WTC11 (cell line): ENCODE measurements around the gene ALOX15B. TPM values are rescaled to one million over a fixed set of nuclear protein-coding genes. Genes with fewer than 3 reads are reported as not detected.

Experiments used
- ATAC-seq: fragments of 200-7000 bp; cut with Tn5 transposase; 2 replicates; pipeline ENCODE4 v1.10.0; 2021; ENCODE audit warnings: mild to moderate bottlenecking, moderate library complexity
- CTCF ChIA-PET: fragments of 300-600 bp; sonication (Branson Sonifier 250); formaldehyde crosslinking; loops from one replicate; lab custom pipeline; 2021; ENCODE audit warnings: antibody characterized with exemption; lab: Charles Lee
- POLR2A ChIA-PET: fragments of 350-600 bp; sonication (Branson Sonifier 250); formaldehyde crosslinking; loops from one replicate; lab custom pipeline; 2021; ENCODE audit warnings: antibody characterized with exemption; lab: Charles Lee
- DNase-seq: peaks from one replicate; pipeline ENCODE4 v3.0.0; 2021; ENCODE audit warnings: low spot score
- H3K27ac Mint-ChIP-seq: 2 replicates; pipeline ENCODE4 v1.8.0; 2021; ENCODE audit warnings: mixed read lengths
- H3K27me3 Mint-ChIP-seq: 2 replicates; pipeline ENCODE4 v1.8.0; 2021; ENCODE audit warnings: low read depth, mild to moderate bottlenecking, moderate library complexity, mixed read lengths
- H3K36me3 Mint-ChIP-seq: 2 replicates; pipeline ENCODE4 v1.8.0; 2021; ENCODE audit warnings: mixed read lengths
- H3K4me1 Mint-ChIP-seq: 2 replicates; pipeline ENCODE4 v1.8.0; 2022; ENCODE audit warnings: mixed read lengths
- H3K4me3 Mint-ChIP-seq: 2 replicates; pipeline ENCODE4 v1.8.0; 2021; ENCODE audit warnings: mild to moderate bottlenecking, moderate library complexity, mixed read lengths
- H3K9me3 Mint-ChIP-seq: 2 replicates; pipeline ENCODE4 v1.8.0; 2021; ENCODE audit warnings: mixed read lengths
- GTF2I ChIP-seq: fragments of 250-450 bp; sonication (Bioruptor Pico); conservative IDR thresholded peaks from 2 replicates; pipeline ENCODE4 v1.4.0; 2021; ENCODE audit warnings: mild to moderate bottlenecking
- KAT7 ChIP-seq: sonication (generic); formaldehyde crosslinking; IDR thresholded peaks from 2 replicates; pipeline ENCODE4 v1.8.1; 2023; ENCODE audit warnings: missing genetic modification reagents, mild to moderate bottlenecking, borderline replicate concordance
- NR3C1 ChIP-seq: sonication (generic); formaldehyde crosslinking; conservative IDR thresholded peaks from 2 replicates; pipeline ENCODE4 v1.8.1; 2023; ENCODE audit warnings: low read depth, mild to moderate bottlenecking, missing genetic modification reagents
- OVOL2 ChIP-seq: fragments of 250-450 bp; sonication (Bioruptor Pico); IDR thresholded peaks from 2 replicates; pipeline ENCODE4 v1.9.0; 2021; ENCODE audit warnings: mild to moderate bottlenecking, borderline replicate concordance
- SMAD3 ChIP-seq: sonication (generic); formaldehyde crosslinking; IDR thresholded peaks from 2 replicates; pipeline ENCODE4 v1.8.0; 2022; ENCODE audit warnings: missing genetic modification reagents, mild to moderate bottlenecking, borderline replicate concordance
- TP53 ChIP-seq: sonication (generic); formaldehyde crosslinking; IDR thresholded peaks from 2 replicates; pipeline ENCODE4 v1.8.1; 2023; ENCODE audit warnings: mild to moderate bottlenecking, missing genetic modification reagents
- ZNF121 ChIP-seq: sonication (generic); formaldehyde crosslinking; IDR thresholded peaks from 2 replicates; pipeline ENCODE4 v1.8.0; 2023; ENCODE audit warnings: missing genetic modification reagents
- total RNA-seq: library from RNA; stranded (reverse); gene quantifications from 3 replicates; pipeline ENCODE4 v1.2.3, GENCODE V29; 2021
- TF ChIP-seq, protein P1 (sequence below): sonication (generic); formaldehyde crosslinking; conservative IDR thresholded peaks from 2 replicates; pipeline ENCODE4 v1.8.1; 2022; ENCODE audit warnings: mild to moderate bottlenecking, missing genetic modification reagents
- TF ChIP-seq, protein P2 (sequence below): sonication (generic); formaldehyde crosslinking; IDR thresholded peaks from 2 replicates; pipeline ENCODE4 v1.8.1; 2023; ENCODE audit warnings: mild to moderate bottlenecking, missing genetic modification reagents
- TF ChIP-seq, protein P3 (sequence below): fragments of 250-450 bp; sonication (Bioruptor Pico); IDR thresholded peaks from 2 replicates; pipeline ENCODE4 v1.9.0; 2021; ENCODE audit warnings: mild to moderate bottlenecking
- TF ChIP-seq, protein P4 (sequence below): fragments of 250-450 bp; sonication (Bioruptor Pico); IDR thresholded peaks from 2 replicates; pipeline ENCODE4 v1.9.0; 2021; ENCODE audit warnings: moderate library complexity, mild to moderate bottlenecking, inconsistent platforms, borderline replicate concordance
- TF ChIP-seq, protein P5 (sequence below): sonication (generic); formaldehyde crosslinking; IDR thresholded peaks from 2 replicates; pipeline ENCODE4 v1.8.0; 2023; ENCODE audit warnings: missing genetic modification reagents, mild to moderate bottlenecking, borderline replicate concordance
- TF ChIP-seq, protein P6 (sequence below): sonication (generic); formaldehyde crosslinking; IDR thresholded peaks from 2 replicates; pipeline ENCODE4 v1.8.1; 2023; ENCODE audit warnings: mild to moderate bottlenecking, moderate library complexity, missing genetic modification reagents
- TF ChIP-seq, protein P7 (sequence below): sonication (generic); formaldehyde crosslinking; IDR thresholded peaks from 2 replicates; pipeline ENCODE4 v1.8.1; 2022; ENCODE audit warnings: mild to moderate bottlenecking, missing genetic modification reagents, moderate library complexity, borderline replicate concordance
- TF ChIP-seq, protein P8 (sequence below): sonication (generic); formaldehyde crosslinking; IDR thresholded peaks from 2 replicates; pipeline ENCODE4 v1.8.0; 2022; ENCODE audit warnings: mild to moderate bottlenecking, missing genetic modification reagents
- TF ChIP-seq, protein P9 (sequence below): sonication (generic); formaldehyde crosslinking; IDR thresholded peaks from 2 replicates; pipeline ENCODE4 v1.8.1; 2022; ENCODE audit warnings: mild to moderate bottlenecking, moderate library complexity, missing genetic modification reagents

Gene ALOX15B
- total RNA-seq, 1 experiment from 2014 or later, result 0.22 TPM

DNA sequence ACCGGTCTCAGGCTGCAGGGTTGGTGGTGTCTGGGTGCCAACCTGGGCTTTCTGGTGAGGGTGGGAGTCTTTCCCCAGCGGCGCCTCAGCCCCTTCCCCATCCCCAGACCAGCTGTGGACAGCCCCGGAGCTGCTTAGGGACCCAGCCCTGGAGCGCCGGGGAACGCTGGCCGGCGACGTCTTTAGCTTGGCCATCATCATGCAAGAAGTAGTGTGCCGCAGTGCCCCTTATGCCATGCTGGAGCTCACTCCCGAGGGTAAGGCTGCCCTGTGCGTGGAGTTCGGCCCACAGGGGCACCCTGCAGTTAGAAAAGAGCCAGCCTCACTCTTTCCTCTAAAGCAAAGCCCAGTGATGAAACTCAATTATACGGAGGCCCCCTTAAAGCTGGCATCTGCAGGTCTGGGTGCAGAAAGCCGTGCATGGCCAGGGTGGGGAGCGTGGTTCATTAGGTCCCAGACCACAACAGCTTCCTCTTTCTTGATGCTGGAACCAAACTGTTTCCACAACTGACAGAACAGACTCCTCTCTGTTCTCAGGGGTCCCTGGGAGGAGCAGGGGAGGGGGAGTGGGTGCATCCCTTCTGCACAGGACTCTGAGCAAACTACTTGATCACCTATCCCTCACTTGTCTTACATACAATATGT, 25.7 kb upstream of the ALOX15B start (continued):
- TF ChIP-seq, protein P1, sequence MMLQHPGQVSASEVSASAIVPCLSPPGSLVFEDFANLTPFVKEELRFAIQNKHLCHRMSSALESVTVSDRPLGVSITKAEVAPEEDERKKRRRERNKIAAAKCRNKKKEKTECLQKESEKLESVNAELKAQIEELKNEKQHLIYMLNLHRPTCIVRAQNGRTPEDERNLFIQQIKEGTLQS (CRISPR knock-in tag), result no peak
- TF ChIP-seq, protein P2, sequence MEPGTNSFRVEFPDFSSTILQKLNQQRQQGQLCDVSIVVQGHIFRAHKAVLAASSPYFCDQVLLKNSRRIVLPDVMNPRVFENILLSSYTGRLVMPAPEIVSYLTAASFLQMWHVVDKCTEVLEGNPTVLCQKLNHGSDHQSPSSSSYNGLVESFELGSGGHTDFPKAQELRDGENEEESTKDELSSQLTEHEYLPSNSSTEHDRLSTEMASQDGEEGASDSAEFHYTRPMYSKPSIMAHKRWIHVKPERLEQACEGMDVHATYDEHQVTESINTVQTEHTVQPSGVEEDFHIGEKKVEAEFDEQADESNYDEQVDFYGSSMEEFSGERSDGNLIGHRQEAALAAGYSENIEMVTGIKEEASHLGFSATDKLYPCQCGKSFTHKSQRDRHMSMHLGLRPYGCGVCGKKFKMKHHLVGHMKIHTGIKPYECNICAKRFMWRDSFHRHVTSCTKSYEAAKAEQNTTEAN (CRISPR knock-in tag), result no peak

DNA sequence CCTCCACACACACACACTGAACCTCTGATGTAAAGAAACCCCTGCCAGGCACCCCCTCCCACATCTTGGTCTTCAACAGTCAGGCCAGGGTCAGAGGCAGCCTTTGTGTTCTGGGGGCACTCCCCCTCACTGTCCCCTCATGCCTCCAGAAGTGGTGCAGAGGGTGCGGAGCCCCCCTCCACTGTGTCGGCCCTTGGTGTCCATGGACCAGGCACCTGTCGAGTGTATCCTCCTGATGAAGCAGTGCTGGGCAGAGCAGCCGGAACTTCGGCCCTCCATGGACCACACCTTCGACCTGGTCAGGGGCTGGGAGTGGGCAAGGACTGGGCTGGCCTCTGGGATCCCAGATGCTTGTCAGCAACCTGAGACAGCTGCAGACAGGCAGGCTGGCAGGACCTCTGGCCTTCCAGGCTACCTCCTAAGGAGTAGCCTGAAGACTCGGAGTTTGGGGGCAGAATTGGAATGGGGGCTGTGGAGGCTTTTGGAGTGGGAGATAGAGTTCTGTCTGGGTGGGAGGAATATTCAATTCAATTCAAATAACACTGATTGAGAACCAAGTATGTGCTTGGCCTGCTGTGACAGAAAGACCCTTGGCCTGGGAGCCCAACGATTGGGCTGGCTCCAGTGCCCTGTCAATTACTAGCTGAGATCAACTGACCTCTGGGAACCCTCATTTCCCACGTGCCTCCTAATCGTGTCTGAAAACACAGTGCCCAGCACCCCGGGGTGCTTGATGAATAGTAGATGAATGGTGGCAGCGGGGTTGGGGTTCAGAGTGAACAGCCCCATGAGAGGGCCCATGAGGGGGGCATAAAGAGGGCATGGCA, 24.9 kb upstream of the ALOX15B start:
- ChIA-PET POLR2A (no interaction called here), CTCF (interaction anchor here (1.8 to 4.0 kb wide), 4 partner anchors 24 to 101 kb away, joined by 4 to 49 read pairs (median 10); no protein-coding TSS in a partner anchor)
- Mint-ChIP-seq H3K27me3 (peaks cover 26% of the 10 kb centered on the region), H3K36me3 (no peaks in the 10 kb centered on the region), H3K27ac (no peak overlapping the region), H3K4me3 (no peak overlapping the region), H3K9me3 (no peaks in the 10 kb centered on the region), H3K4me1 (0 out of 2 replicates have a peak, but pooled peaks cover 2% of the 10 kb centered on the region)
- no peak for ATAC-seq
- no peak for DNase-seq
- no peak for TF ChIP-seq TP53 (CRISPR knock-in tag)
- TF ChIP-seq, protein P3, sequence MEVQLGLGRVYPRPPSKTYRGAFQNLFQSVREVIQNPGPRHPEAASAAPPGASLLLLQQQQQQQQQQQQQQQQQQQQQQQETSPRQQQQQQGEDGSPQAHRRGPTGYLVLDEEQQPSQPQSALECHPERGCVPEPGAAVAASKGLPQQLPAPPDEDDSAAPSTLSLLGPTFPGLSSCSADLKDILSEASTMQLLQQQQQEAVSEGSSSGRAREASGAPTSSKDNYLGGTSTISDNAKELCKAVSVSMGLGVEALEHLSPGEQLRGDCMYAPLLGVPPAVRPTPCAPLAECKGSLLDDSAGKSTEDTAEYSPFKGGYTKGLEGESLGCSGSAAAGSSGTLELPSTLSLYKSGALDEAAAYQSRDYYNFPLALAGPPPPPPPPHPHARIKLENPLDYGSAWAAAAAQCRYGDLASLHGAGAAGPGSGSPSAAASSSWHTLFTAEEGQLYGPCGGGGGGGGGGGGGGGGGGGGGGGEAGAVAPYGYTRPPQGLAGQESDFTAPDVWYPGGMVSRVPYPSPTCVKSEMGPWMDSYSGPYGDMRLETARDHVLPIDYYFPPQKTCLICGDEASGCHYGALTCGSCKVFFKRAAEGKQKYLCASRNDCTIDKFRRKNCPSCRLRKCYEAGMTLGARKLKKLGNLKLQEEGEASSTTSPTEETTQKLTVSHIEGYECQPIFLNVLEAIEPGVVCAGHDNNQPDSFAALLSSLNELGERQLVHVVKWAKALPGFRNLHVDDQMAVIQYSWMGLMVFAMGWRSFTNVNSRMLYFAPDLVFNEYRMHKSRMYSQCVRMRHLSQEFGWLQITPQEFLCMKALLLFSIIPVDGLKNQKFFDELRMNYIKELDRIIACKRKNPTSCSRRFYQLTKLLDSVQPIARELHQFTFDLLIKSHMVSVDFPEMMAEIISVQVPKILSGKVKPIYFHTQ (CRISPR knock-in tag), result no peak
- TF ChIP-seq OVOL2 (CRISPR knock-in tag), result no peak
- no peak for TF ChIP-seq SMAD3
- TF ChIP-seq, protein P4, sequence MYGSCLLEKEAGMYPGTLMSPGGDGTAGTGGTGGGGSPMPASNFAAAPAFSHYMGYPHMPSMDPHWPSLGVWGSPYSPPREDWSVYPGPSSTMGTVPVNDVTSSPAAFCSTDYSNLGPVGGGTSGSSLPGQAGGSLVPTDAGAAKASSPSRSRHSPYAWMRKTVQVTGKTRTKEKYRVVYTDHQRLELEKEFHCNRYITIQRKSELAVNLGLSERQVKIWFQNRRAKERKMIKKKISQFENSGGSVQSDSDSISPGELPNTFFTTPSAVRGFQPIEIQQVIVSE (CRISPR knock-in tag), result no peak
- TF ChIP-seq NR3C1 (CRISPR knock-in tag), result no peak
- TF ChIP-seq, protein P5, sequence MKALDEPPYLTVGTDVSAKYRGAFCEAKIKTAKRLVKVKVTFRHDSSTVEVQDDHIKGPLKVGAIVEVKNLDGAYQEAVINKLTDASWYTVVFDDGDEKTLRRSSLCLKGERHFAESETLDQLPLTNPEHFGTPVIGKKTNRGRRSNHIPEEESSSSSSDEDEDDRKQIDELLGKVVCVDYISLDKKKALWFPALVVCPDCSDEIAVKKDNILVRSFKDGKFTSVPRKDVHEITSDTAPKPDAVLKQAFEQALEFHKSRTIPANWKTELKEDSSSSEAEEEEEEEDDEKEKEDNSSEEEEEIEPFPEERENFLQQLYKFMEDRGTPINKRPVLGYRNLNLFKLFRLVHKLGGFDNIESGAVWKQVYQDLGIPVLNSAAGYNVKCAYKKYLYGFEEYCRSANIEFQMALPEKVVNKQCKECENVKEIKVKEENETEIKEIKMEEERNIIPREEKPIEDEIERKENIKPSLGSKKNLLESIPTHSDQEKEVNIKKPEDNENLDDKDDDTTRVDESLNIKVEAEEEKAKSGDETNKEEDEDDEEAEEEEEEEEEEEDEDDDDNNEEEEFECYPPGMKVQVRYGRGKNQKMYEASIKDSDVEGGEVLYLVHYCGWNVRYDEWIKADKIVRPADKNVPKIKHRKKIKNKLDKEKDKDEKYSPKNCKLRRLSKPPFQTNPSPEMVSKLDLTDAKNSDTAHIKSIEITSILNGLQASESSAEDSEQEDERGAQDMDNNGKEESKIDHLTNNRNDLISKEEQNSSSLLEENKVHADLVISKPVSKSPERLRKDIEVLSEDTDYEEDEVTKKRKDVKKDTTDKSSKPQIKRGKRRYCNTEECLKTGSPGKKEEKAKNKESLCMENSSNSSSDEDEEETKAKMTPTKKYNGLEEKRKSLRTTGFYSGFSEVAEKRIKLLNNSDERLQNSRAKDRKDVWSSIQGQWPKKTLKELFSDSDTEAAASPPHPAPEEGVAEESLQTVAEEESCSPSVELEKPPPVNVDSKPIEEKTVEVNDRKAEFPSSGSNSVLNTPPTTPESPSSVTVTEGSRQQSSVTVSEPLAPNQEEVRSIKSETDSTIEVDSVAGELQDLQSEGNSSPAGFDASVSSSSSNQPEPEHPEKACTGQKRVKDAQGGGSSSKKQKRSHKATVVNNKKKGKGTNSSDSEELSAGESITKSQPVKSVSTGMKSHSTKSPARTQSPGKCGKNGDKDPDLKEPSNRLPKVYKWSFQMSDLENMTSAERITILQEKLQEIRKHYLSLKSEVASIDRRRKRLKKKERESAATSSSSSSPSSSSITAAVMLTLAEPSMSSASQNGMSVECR (CRISPR knock-in tag), result no peak
- TF ChIP-seq ZNF121 (CRISPR knock-in tag), result no peak
- TF ChIP-seq, protein P2 (CRISPR knock-in tag), result no peak
- TF ChIP-seq, protein P6, sequence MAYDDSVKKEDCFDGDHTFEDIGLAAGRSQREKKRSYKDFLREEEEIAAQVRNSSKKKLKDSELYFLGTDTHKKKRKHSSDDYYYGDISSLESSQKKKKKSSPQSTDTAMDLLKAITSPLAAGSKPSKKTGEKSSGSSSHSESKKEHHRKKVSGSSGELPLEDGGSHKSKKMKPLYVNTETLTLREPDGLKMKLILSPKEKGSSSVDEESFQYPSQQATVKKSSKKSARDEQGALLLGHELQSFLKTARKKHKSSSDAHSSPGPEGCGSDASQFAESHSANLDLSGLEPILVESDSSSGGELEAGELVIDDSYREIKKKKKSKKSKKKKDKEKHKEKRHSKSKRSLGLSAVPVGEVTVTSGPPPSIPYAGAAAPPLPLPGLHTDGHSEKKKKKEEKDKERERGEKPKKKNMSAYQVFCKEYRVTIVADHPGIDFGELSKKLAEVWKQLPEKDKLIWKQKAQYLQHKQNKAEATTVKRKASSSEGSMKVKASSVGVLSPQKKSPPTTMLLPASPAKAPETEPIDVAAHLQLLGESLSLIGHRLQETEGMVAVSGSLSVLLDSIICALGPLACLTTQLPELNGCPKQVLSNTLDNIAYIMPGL, result no peak
- TF ChIP-seq, protein P7, sequence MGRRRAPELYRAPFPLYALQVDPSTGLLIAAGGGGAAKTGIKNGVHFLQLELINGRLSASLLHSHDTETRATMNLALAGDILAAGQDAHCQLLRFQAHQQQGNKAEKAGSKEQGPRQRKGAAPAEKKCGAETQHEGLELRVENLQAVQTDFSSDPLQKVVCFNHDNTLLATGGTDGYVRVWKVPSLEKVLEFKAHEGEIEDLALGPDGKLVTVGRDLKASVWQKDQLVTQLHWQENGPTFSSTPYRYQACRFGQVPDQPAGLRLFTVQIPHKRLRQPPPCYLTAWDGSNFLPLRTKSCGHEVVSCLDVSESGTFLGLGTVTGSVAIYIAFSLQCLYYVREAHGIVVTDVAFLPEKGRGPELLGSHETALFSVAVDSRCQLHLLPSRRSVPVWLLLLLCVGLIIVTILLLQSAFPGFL (CRISPR knock-in tag), result no peak
- no peak for TF ChIP-seq GTF2I (CRISPR knock-in tag)
- no peak for TF ChIP-seq KAT7 (CRISPR knock-in tag)
- TF ChIP-seq, protein P8, sequence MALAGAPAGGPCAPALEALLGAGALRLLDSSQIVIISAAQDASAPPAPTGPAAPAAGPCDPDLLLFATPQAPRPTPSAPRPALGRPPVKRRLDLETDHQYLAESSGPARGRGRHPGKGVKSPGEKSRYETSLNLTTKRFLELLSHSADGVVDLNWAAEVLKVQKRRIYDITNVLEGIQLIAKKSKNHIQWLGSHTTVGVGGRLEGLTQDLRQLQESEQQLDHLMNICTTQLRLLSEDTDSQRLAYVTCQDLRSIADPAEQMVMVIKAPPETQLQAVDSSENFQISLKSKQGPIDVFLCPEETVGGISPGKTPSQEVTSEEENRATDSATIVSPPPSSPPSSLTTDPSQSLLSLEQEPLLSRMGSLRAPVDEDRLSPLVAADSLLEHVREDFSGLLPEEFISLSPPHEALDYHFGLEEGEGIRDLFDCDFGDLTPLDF (CRISPR knock-in tag), result no peak
- TF ChIP-seq, protein P9, sequence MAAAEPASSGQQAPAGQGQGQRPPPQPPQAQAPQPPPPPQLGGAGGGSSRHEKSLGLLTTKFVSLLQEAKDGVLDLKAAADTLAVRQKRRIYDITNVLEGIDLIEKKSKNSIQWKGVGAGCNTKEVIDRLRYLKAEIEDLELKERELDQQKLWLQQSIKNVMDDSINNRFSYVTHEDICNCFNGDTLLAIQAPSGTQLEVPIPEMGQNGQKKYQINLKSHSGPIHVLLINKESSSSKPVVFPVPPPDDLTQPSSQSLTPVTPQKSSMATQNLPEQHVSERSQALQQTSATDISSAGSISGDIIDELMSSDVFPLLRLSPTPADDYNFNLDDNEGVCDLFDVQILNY (CRISPR knock-in tag), result no peak
